ENCODE results near the gene IMP4.

IMP4 gene

DNA sequence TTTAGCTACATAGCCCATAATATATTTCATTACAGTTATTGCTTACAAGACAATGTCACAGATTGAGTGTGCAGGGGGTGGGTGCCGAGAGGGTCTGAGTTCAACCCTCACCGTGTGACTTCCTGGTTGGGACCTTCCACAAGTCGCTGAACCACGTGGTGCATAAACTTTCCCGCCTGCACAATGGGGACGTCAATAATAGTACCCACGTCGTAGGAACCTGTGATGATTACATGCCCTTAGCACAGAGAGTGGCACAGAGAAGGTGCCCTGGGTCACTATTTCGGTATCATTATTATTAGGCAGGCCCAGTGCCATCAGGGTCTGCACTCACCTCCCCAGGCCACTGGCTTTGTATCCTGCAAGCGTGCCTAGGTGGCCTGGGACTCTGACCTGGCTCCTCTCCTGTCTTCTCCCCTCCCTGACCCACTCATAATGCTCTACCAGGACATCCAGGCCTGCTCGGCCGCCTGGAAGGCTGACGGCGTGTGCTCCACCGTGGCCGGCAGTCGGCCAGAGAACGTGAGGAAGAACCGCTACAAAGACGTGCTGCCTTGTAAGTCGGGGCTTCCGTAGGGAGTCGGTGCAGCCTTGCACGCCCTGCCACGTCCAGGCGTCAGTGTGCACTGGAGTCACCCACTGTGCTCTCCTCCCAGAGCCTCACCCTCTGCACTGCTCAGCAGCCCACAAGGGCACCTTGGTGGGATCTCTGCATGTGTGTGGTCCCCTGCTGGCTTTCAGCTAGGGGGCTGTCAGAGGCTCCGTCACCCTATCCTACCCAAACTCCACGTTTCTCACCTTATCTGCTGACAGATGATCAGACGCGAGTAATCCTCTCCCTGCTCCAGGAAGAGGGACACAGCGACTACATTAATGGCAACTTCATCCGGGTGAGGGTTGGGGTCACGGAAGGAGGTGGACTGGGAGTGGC lies 16.0 kb downstream of the IMP4 start:
- DNase-seq: no peak

DNA sequence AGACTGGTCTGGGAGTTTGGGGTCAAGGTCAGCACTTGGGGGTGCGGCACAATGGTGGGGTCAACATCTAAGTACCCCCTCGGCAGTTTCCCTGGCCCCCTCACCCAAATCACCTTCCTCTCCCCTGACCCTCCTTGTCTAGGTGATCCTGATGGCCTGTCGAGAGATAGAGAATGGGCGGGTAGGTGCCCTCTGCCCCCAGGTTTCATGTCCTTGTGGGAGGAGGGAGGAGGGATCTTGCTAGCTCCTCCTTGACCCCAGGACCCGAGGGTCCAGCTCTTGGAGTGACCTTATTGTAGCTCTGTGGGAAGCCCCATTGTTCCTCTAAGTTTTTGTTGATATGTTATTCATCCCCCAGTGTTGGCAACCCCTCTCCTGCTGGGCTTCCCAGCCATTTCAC lies 16.8 kb downstream of the IMP4 start:
- DNase-seq: no peak

DNA sequence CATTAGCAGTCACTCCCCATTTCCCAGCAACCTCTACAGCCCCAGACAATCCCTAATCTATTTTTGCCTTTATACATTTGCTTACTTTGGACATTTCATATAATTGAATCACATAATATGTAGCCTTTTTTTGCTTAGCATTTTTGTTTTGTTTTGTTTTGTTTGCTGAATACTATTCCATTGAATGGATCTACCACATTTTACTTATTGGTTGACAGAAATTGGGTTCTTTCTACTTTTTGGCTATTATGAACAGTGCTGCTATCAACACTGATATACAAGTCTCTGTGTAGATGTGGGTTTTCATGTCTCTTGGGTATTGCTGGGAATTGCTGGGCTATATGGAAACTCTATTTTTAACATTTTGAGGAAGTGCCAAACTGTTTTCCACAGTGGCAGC lies 20.8 kb downstream of the IMP4 start:
- DNase-seq: no peak

GRCh38 chr2:130365075-130365474 lies 22.4 kb downstream of the IMP4 start:
- no peak for DNase-seq

DNA sequence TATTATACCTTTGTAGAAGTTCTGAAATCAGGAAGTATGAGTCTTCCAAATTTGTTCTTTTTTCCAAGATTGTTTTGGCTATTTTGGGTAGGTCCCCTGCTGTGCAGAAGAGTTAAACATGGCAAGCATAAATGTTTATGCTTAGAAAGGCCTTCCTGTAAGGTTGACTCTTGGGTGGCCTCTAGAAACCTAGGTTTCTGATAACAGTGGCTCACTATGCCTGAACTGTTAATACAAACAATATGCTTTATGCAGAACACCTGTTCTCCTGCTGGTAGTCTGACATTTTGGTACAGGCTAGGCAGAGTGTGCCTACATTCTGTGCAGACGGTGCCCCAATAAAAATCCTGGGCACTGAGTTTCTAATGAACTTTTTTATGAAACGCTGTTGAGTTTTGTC lies 23.3 kb downstream of the IMP4 start:
- no peak for DNase-seq

DNA sequence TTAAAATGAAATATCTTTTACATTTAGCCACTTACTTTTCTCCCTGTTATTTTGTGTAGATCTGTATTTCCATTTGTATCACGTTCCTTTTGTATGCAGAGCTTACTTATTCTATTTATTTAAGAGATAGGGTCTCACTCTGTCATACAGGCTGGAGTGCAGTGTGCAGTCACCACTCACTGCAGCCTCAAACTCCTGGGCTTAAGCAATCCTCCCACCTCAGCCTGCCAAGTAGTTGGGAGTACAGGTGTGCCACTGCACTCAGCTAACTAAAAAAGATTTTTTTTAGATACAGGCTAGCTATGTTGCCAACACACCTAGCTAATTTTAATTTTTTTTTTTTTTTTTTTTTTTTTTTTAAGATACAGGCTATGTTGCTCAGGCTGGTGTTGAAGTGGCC lies 24.0 kb downstream of the IMP4 start:
- no peak for DNase-seq

DNA sequence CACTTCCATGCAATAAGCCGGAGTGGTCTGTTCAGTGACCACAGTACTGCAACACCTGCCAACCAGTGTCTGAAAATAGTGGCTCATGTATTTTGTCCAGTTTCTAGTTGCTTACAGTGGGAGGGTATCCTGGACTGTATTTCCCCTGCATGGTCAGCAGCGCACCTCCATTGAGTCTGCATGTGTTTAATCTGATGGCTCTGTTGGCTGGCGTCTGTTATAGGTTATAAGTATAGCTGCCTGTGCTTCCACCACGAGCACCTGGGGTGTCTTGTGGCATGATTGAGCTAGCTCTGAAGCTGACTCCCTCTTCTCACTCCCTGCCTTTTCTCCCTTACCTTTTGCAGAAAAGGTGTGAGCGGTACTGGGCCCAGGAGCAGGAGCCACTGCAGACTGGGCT lies 26.1 kb downstream of the IMP4 start:
- DNase-seq: no peak

DNA sequence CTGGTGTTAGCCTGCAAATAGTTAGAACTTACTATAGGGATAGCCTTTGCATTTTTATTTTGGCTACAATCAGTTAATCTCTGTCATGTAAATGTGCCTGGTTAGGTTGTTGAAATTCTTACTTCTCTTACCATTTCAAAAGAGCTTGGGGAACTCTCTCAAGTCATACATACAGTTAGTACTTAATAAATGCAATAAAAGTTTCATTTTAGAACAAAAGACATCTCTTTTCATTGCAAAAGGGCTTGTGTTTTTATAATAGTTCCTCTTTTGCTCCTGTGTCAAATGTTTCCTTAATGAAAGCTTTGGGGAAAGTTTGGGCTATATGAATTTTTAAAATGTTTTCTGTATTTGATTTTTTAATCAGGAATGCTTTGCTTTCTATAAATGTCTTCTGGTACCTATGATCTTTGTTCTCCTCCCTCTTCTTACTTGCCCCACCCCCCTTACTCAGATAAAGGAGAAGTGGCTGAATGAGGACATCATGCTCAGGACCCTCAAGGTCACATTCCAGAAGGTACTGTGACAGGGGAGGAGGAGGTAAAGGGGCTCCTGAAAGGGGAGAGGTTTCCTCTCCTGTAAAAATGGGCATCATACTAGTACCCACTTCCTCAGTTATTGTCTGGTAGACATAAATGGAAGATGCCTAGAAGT lies 26.7 kb downstream of the IMP4 start:
- no peak for DNase-seq

- no peak for DNase-seq
These were observed 27.3 kb downstream of the IMP4 start for GRCh38 chr2:130369965-130370341.

DNA sequence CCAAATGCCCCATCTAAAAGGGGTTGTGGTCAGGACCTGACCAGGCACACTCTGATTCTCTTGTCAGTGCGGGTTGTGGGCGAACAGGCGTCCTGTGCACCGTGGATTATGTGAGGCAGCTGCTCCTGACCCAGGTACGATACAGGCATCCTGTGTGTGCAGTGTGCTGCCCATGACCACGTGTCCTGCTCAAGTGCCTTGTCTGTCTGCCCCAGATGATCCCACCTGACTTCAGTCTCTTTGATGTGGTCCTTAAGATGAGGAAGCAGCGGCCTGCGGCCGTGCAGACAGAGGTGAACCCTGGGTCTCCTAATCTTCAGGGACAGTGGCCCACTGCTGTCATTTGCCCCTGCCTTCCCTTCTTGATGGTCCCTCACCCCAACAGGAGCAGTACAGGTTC lies 27.8 kb downstream of the IMP4 start:
- peak; percentile 52 for DNase-seq

DNA sequence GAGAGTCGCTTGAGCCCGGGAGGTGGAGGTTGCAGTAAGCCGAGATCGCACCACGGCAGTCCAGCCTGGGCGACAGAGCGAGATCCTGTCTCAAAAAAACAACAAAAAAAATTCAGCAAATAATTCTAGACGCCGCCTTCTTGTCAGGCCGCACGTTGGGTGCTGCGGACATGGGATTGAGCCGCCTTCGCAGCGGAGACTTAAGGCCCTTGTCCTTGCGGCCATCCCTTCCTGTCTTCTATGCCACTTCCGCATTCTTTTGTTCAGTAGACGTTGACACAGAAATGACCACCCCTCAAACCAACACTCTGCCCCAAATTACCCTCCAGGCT lies 29.0 kb downstream of the IMP4 start:
- no peak for DNase-seq

GRCh38 chr2:130372055-130372832 lies 29.5 kb downstream of the IMP4 start:
- peak; percentile 67 for DNase-seq

- no peak for DNase-seq
These were observed 30.4 kb downstream of the IMP4 start for GRCh38 chr2:130372833-130373807.

- DNase-seq: no peak
These were observed 31.2 kb downstream of the IMP4 start for GRCh38 chr2:130373808-130374365.

GRCh38 chr2:130374587-130375290 lies 32.0 kb downstream of the IMP4 start:
- no peak for DNase-seq

DNA sequence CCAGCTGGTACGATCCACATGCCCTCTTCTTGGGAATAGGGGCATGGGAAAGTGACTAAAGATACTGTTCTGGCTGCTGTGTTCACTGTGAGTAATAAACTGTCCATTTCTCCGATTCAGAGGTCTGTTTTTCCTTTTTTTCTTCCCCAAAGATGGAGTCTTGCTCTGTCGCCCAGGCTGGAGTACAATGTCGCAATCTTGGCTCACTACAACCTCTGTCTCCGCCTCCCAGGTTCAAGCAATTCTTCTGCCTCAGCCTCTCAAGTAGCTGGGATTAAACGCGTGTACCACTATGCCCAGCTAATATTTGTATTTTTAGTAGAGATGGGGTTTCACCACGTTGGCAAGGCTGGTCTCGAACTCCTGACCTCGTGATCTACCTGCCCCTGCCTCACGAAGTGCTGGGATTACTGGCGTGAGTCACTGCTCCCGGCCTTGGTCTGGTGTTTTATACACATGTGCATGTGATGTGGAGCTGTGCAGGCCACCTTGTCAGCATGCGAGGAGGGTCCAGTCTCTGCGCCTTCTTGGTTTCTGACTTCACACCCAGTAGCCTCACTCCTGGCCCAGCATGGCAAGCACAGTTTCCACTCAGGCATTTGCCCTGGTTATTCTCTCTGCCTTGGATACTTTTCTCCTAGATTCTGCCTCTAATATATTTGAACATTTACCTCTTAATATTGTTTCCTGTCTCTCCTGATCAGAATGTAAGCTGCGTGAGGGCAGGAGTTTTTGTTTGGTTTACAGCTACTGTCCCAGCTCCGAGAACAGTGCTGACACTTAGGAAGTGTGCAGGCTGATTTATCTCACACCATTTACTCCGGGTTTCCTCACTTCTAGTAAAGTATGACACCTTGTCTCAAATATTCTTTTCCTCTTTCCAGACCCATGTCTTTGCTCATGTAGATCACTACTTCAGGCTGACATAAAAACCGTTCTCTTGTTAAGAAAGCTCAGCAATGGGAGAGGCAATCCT lies 32.9 kb downstream of the IMP4 start:
- no peak for DNase-seq

DNA sequence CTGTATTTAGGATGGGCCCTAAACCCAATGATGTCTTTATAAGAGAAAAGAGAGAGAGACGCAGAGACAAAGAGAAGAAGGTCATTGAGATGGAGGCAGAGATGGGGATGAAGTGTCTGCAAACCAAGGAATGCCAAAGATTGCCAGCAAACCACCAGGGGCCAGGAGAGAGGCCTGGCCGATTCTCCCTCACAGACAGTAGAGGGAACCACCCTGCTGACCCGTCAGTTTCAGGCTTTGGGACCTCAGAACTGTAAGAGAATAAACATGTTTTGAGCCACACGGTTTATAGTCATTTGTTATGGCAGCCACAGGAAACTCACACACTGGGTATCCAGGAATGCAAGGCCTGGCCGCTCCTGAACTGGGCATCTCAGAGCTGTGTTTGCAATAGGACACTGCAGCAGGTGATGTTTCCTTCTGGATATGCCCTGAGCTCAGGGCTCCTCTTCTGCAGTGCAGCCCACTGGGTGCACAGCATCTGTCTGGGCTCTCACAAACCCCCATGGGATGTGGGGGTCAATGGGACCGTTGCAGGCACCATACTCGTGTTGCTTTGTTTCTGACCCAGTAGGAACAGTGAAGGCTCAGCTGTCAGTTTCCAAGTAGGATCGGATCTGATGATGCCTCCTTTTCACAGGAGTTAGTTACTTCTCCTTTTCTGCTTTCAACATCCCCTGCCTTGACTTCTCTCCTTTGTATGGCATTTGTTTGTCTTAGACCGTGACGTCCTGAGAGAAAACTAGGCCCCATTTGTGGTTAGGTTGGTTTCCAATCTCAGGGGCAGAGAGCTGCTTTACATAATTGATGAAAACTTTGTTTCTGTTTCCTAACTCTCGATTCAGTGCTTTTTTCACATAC lies 34.0 kb downstream of the IMP4 start:
- no peak for DNase-seq

DNA sequence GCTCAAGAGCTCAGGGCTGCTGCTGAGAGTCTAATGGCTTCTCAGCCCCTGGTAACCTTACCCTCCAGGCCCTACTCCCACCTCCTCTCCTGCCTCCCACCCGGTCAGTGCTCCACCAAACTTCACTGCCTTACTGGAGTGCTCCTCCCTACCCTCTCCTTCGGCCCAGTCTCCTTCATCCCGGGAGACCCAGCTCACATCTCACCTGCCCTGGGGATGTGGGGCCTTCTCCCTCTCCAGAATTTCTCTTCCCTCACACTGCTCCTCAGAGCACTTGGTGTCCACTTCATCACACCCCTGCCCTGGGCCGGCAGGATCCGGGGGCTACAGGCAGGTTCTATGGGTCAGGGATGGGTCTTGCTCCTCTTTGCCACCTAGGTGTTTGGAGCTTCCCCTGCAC lies 34.8 kb downstream of the IMP4 start:
- no peak for DNase-seq

GRCh38 chr2:130378206-130378897 lies 35.7 kb downstream of the IMP4 start:
- DNase-seq: no peak

Data from activated gamma-delta T cell treated with Interleukin-2 at 50 U/mL for 16 hours (primary cell).